Esophagus mucosa (tissue), 1 donor: ENCODE data around the gene CRHBP. TPM values are rescaled to one million over a fixed set of nuclear protein-coding genes. Genes with fewer than 3 reads are reported as not detected.

ENCODE experiments used
- ATAC-seq: fragments of 200-7000 bp; cut with Tn5 transposase; one replicate; pipeline ENCODE4 v1.9.1; 2020
- total RNA-seq: library from RNA; stranded (reverse); gene quantifications from one replicate; pipeline ENCODE4 v1.2.4, GENCODE V29; 2023
- donor health status: DM: yes; HTN: yes; CAD: no.

CRHBP gene
- total RNA-seq, 1 donor from 2014 or later = 0.36 TPM

GRCh38 chr5:77015938-77016569 lies 63.2 kb downstream of the CRHBP start:
- no peak for ATAC-seq

DNA sequence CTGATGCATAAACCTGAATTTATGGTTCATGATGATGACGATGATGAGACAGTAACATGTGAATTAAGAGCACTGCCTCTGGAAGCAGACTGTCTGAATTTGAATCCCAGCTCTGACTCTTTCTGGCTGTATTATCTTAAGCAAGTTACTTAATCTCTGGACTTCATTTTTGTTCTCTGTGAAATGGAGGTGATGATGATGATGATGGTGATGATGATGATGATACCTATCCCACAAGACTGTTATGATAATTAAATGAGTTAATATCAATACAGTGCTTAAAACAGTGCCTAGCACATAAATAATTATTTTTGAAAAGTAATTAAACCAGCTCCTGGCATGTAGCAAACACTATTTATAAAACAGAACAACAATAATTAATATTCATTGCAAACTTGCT lies 64.1 kb downstream of the CRHBP start:
- ATAC-seq = no peak

- no peak for ATAC-seq
These were observed 64.8 kb downstream of the CRHBP start for GRCh38 chr5:77017668-77018067.

Other genes starting within 250 kb of the CRHBP start
- 2.3 TPM for gene F2R, start 236.9 kb upstream of the CRHBP start, total RNA-seq
- gene F2RL1, start 134.0 kb upstream of the CRHBP start, total RNA-seq = 12.0 TPM
- gene S100Z, start 103.0 kb upstream of the CRHBP start, total RNA-seq = 0.40 TPM
- gene AGGF1, start 77.4 kb downstream of the CRHBP start, total RNA-seq = 11.4 TPM
- gene ZBED3, start 134.2 kb downstream of the CRHBP start, total RNA-seq = 3.6 TPM